ENCODE data around the gene KRTAP5-9.
"Not testable (repeated sequence)": the region's sequence is repeated elsewhere in the genome, so short reads cannot be mapped to it uniquely, and the experiment has no call there.

KRTAP5-9 gene

GRCh38 chr11:71534711-71535608, 13.3 kb upstream of the KRTAP5-9 start:
- not testable (repeated sequence) for DNase-seq

GRCh38 chr11:71535825-71536224, 12.4 kb upstream of the KRTAP5-9 start:
- DNase-seq: no peak

- no peak for DNase-seq
These were observed 10.7 kb upstream of the KRTAP5-9 start for GRCh38 chr11:71537537-71537936.

- DNase-seq: not testable (repeated sequence)
These were observed 10.1 kb upstream of the KRTAP5-9 start, which contains the start of gene KRTAP5-8 for GRCh38 chr11:71537977-71538665. Gene KRTAP5-8 (plus strand): TSS chr11:71538025. CDS start chr11:71538056, 31 bp downstream.

GRCh38 chr11:71538666-71538990, 9.6 kb upstream of the KRTAP5-9 start:
- DNase-seq: no peak

GRCh38 chr11:71539017-71539416, 9.2 kb upstream of the KRTAP5-9 start:
- no peak for DNase-seq

- not testable (repeated sequence) for DNase-seq
These were observed 8.2 kb upstream of the KRTAP5-9 start for GRCh38 chr11:71539971-71540370.

GRCh38 chr11:71540521-71541304, 7.5 kb upstream of the KRTAP5-9 start:
- not testable (repeated sequence) for DNase-seq

GRCh38 chr11:71542382-71542781, 5.8 kb upstream of the KRTAP5-9 start:
- no peak for DNase-seq

GRCh38 chr11:71542879-71543777, 5.1 kb upstream of the KRTAP5-9 start:
- DNase-seq: no peak

- DNase-seq: no peak
These were observed 4.4 kb upstream of the KRTAP5-9 start for GRCh38 chr11:71543866-71544265.

- DNase-seq: no peak
These were observed 3.5 kb upstream of the KRTAP5-9 start for GRCh38 chr11:71544525-71545214.

GRCh38 chr11:71545405-71545966, 2.7 kb upstream of the KRTAP5-9 start:
- DNase-seq: no peak

- DNase-seq: no peak
These were observed 514 bp downstream of the KRTAP5-9 start for GRCh38 chr11:71548716-71549151.

GRCh38 chr11:71551711-71552110, 3.5 kb downstream of the KRTAP5-9 start:
- no peak for DNase-seq

- DNase-seq: no peak
These were observed 6.8 kb downstream of the KRTAP5-9 start for GRCh38 chr11:71554996-71555395.

- DNase-seq: no peak
These were observed 7.3 kb downstream of the KRTAP5-9 start for GRCh38 chr11:71555508-71555907.

GRCh38 chr11:71556018-71556417, 7.8 kb downstream of the KRTAP5-9 start:
- DNase-seq: no peak

- no peak for DNase-seq
These were observed 9.0 kb downstream of the KRTAP5-9 start for GRCh38 chr11:71557257-71557656.

- DNase-seq: no peak
These were observed 10.8 kb downstream of the KRTAP5-9 start for GRCh38 chr11:71558996-71559395.

- no peak for DNase-seq
These were observed 13.9 kb downstream of the KRTAP5-9 start for GRCh38 chr11:71562120-71562519.

Data from kidney glomerular epithelial cell (primary cell).